K562 (cell line): ENCODE data around the gene CCDC71L. TPM values are rescaled to one million over a fixed set of nuclear protein-coding genes. Genes with fewer than 3 reads are reported as not detected.

Experiments
- ARNT ChIP-seq, 2 experiments: fragments of 450-650 bp; IDR thresholded peaks; 2 replicates each; pipeline ENCODE4 v1.6.1; 2016; ENCODE audit warnings: mild to moderate bottlenecking in 1 of 2
- ATF7 ChIP-seq: fragments of 450-650 bp; IDR thresholded peaks from 2 replicates; pipeline ENCODE4 v1.7.1; 2014; ENCODE audit warnings: mild to moderate bottlenecking, moderate library complexity
- EGR1 ChIP-seq: fragments of 450-650 bp; conservative IDR thresholded peaks from 2 replicates; pipeline ENCODE4 v1.6.1; 2017; ENCODE audit warnings: mild to moderate bottlenecking
- EHMT2 ChIP-seq: fragments of 450-650 bp; IDR thresholded peaks from 2 replicates; pipeline ENCODE4 v1.6.1; 2018; ENCODE audit warnings: antibody characterized with exemption
- FOXJ3 ChIP-seq: sonication (generic); formaldehyde crosslinking; IDR thresholded peaks from 2 replicates; pipeline ENCODE4 v1.4.0; 2020; ENCODE audit warnings: mild to moderate bottlenecking, missing genetic modification reagents
- KLF10 ChIP-seq: fragments of 250-450 bp; sonication (Bioruptor Pico); IDR thresholded peaks from 2 replicates; pipeline ENCODE4 v1.6.1; 2021; ENCODE audit warnings: matching md5 sums
- MBD2 ChIP-seq: sonication (generic); IDR thresholded peaks from 2 replicates; pipeline ENCODE4 v1.6.1; 2016; ENCODE audit warnings: low read depth, borderline replicate concordance
- OTX1 ChIP-seq: fragments of 450-650 bp; formaldehyde crosslinking; IDR thresholded peaks from 2 replicates; pipeline ENCODE4 v1.4.0; 2022; ENCODE audit warnings: mild to moderate bottlenecking
- ZNF175 ChIP-seq: fragments of 200-800 bp; sonication (Bioruptor generic); IDR thresholded peaks from 2 replicates; pipeline ENCODE4 v1.6.1; 2016; ENCODE audit warnings: low read depth, mild to moderate bottlenecking, missing genetic modification characterization, missing compliant biosample characterization
- polyA plus RNA-seq, 8 experiments: library from polyadenylated mRNA; depleted of rRNA in 4 of 8; stranded (reverse) in 5 of 8; unstranded in 3 of 8; fragments of >200 nt; fragmentation: Nextera tagmentation in 2 of 8; fragmentation: Illumina TruSeq in 1 of 8; extraction: Ambion mirVana in 2 of 8; extraction: Trizol in 1 of 8; gene quantifications; 2 replicates each; pipeline versions ENCODE4 v1.2.1 to v1.2.3, GENCODE V29; 2011 to 2014; ENCODE audit warnings: inconsistent platforms in 1 of 8, missing spikeins in 1 of 8
- total RNA-seq, 7 experiments: library from RNA; depleted of rRNA in 6 of 7; stranded (reverse); fragments of >200 nt in 6 of 7; fragmentation: Illumina TruSeq in 2 of 7; extraction: Trizol in 2 of 7; gene quantifications; 2 replicates each; pipeline versions ENCODE4 v1.2.1 to v1.2.3, GENCODE V29; 2011 to 2021; ENCODE audit warnings: low replicate concordance in 1 of 7
- TF ChIP-seq, protein P1 (sequence below): fragments of 150-350 bp; IDR thresholded peaks from 2 replicates; pipeline ENCODE4 v1.6.1; 2014; ENCODE audit warnings: low read depth, mild to moderate bottlenecking, low read length, borderline replicate concordance
- TF ChIP-seq, protein P2 (sequence below): fragments of 250-450 bp; sonication (Bioruptor Pico); IDR thresholded peaks from 2 replicates; pipeline ENCODE4 v1.8.0; 2021; ENCODE audit warnings: borderline replicate concordance, mild to moderate bottlenecking, moderate library complexity; ENCODE audit not compliant: poor library complexity, severe bottlenecking
- TF ChIP-seq, protein P3 (sequence below): fragments of 450-650 bp; IDR thresholded peaks from 2 replicates; pipeline ENCODE4 v1.6.1; 2016; ENCODE audit warnings: mild to moderate bottlenecking, moderate library complexity

The CCDC71L gene
- total and polyA plus RNA-seq, 9 of the 15 experiments (the other 6 are each of a cell fraction or from before 2014, with no cell fraction given): 5.7 to 108 (median 25.4) TPM

DNA sequence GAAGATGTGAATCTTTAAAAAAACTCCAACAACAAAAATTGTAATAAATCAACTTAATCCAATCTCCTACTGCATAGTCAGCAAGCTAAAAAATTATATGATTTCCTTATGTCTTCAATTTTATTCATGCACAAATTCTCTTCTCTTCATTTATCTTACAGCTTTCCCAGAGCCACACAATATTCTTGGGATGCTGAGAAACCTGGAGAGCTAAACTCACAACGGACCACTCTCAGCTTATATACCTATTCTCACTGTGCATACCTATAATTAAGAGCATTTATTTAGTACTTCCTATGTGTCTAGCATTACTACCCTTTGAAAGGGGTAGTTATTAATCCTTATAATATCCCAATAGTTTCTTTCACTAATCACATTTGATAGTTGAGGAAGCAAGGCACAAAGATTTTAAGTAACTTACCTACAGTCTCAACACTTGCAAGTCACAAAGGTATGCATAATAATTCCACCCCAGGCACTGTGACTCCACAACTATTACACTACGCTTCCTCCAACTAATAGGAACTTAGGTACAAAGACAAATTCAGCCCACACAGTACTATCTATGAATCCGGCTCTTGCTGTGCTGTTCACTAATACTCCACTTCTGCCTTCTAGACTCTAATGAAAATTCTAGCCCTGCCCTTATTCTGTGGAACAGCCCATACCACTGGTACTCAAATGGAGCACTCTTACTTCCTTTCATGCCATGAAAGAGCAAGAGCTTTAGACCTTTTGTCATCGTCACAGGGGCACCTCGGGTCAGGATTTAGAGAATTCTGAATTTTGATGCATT lies 5.1 kb downstream of the CCDC71L start (continued):
- TF ChIP-seq EGR1 (no peak), MBD2 (0 out of 2 replicates have a peak, but pooled peaks have one; percentile 20), ATF7 (peak; percentile 36), ARNT (IDR thresholded peaks at IDR 0.05) (no peak), KLF10 (CRISPR knock-in tag) (no peak), EHMT2 (no peak), OTX1 (CRISPR knock-in tag) (0 out of 2 replicates have a peak, but pooled peaks have one; percentile 69), FOXJ3 (no peak), ZNF175 (CRISPR knock-in tag) (no peak)
- TF ChIP-seq, protein P1, sequence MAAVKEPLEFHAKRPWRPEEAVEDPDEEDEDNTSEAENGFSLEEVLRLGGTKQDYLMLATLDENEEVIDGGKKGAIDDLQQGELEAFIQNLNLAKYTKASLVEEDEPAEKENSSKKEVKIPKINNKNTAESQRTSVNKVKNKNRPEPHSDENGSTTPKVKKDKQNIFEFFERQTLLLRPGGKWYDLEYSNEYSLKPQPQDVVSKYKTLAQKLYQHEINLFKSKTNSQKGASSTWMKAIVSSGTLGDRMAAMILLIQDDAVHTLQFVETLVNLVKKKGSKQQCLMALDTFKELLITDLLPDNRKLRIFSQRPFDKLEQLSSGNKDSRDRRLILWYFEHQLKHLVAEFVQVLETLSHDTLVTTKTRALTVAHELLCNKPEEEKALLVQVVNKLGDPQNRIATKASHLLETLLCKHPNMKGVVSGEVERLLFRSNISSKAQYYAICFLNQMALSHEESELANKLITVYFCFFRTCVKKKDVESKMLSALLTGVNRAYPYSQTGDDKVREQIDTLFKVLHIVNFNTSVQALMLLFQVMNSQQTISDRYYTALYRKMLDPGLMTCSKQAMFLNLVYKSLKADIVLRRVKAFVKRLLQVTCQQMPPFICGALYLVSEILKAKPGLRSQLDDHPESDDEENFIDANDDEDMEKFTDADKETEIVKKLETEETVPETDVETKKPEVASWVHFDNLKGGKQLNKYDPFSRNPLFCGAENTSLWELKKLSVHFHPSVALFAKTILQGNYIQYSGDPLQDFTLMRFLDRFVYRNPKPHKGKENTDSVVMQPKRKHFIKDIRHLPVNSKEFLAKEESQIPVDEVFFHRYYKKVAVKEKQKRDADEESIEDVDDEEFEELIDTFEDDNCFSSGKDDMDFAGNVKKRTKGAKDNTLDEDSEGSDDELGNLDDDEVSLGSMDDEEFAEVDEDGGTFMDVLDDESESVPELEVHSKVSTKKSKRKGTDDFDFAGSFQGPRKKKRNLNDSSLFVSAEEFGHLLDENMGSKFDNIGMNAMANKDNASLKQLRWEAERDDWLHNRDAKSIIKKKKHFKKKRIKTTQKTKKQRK: no peak
- TF ChIP-seq, protein P2, sequence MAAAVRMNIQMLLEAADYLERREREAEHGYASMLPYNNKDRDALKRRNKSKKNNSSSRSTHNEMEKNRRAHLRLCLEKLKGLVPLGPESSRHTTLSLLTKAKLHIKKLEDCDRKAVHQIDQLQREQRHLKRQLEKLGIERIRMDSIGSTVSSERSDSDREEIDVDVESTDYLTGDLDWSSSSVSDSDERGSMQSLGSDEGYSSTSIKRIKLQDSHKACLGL: no peak
- TF ChIP-seq, protein P3, sequence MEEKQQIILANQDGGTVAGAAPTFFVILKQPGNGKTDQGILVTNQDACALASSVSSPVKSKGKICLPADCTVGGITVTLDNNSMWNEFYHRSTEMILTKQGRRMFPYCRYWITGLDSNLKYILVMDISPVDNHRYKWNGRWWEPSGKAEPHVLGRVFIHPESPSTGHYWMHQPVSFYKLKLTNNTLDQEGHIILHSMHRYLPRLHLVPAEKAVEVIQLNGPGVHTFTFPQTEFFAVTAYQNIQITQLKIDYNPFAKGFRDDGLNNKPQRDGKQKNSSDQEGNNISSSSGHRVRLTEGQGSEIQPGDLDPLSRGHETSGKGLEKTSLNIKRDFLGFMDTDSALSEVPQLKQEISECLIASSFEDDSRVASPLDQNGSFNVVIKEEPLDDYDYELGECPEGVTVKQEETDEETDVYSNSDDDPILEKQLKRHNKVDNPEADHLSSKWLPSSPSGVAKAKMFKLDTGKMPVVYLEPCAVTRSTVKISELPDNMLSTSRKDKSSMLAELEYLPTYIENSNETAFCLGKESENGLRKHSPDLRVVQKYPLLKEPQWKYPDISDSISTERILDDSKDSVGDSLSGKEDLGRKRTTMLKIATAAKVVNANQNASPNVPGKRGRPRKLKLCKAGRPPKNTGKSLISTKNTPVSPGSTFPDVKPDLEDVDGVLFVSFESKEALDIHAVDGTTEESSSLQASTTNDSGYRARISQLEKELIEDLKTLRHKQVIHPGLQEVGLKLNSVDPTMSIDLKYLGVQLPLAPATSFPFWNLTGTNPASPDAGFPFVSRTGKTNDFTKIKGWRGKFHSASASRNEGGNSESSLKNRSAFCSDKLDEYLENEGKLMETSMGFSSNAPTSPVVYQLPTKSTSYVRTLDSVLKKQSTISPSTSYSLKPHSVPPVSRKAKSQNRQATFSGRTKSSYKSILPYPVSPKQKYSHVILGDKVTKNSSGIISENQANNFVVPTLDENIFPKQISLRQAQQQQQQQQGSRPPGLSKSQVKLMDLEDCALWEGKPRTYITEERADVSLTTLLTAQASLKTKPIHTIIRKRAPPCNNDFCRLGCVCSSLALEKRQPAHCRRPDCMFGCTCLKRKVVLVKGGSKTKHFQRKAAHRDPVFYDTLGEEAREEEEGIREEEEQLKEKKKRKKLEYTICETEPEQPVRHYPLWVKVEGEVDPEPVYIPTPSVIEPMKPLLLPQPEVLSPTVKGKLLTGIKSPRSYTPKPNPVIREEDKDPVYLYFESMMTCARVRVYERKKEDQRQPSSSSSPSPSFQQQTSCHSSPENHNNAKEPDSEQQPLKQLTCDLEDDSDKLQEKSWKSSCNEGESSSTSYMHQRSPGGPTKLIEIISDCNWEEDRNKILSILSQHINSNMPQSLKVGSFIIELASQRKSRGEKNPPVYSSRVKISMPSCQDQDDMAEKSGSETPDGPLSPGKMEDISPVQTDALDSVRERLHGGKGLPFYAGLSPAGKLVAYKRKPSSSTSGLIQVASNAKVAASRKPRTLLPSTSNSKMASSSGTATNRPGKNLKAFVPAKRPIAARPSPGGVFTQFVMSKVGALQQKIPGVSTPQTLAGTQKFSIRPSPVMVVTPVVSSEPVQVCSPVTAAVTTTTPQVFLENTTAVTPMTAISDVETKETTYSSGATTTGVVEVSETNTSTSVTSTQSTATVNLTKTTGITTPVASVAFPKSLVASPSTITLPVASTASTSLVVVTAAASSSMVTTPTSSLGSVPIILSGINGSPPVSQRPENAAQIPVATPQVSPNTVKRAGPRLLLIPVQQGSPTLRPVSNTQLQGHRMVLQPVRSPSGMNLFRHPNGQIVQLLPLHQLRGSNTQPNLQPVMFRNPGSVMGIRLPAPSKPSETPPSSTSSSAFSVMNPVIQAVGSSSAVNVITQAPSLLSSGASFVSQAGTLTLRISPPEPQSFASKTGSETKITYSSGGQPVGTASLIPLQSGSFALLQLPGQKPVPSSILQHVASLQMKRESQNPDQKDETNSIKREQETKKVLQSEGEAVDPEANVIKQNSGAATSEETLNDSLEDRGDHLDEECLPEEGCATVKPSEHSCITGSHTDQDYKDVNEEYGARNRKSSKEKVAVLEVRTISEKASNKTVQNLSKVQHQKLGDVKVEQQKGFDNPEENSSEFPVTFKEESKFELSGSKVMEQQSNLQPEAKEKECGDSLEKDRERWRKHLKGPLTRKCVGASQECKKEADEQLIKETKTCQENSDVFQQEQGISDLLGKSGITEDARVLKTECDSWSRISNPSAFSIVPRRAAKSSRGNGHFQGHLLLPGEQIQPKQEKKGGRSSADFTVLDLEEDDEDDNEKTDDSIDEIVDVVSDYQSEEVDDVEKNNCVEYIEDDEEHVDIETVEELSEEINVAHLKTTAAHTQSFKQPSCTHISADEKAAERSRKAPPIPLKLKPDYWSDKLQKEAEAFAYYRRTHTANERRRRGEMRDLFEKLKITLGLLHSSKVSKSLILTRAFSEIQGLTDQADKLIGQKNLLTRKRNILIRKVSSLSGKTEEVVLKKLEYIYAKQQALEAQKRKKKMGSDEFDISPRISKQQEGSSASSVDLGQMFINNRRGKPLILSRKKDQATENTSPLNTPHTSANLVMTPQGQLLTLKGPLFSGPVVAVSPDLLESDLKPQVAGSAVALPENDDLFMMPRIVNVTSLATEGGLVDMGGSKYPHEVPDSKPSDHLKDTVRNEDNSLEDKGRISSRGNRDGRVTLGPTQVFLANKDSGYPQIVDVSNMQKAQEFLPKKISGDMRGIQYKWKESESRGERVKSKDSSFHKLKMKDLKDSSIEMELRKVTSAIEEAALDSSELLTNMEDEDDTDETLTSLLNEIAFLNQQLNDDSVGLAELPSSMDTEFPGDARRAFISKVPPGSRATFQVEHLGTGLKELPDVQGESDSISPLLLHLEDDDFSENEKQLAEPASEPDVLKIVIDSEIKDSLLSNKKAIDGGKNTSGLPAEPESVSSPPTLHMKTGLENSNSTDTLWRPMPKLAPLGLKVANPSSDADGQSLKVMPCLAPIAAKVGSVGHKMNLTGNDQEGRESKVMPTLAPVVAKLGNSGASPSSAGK: no peak
